GM21526 (cell line): ENCODE results near the gene TRAPPC4.

Source experiments
- ATAC-seq: cut with Tn5 transposase; IDR thresholded peaks from one replicate; pipeline ENCODE4 v1.9.1; 2021; ENCODE audit warnings: moderate library complexity; ENCODE audit not compliant: unreplicated experiment, low FRiP score

Gene TRAPPC4

GRCh38 chr11:119061256-119061655, 42.7 kb downstream of the TRAPPC4 start:
- no peak for ATAC-seq

GRCh38 chr11:119062779-119063178, 44.2 kb downstream of the TRAPPC4 start:
- ATAC-seq = no peak

- ATAC-seq = no peak
Measured at GRCh38 chr11:119065369-119065768, 46.8 kb downstream of the TRAPPC4 start.

GRCh38 chr11:119067371-119068222, 49.0 kb downstream of the TRAPPC4 start, which contains the start of gene VPS11:
TSS of gene VPS11 (plus strand) at chr11:119067818. CDS start at chr11:119067824, 6 bp downstream.
- peak; percentile 82 for ATAC-seq
